Large intestine (tissue), 3 donors: ENCODE measurements around the gene PTPRD. TPM values are rescaled to one million over a fixed set of nuclear protein-coding genes. Genes with fewer than 3 reads are reported as not detected.

Experiments used
- DNase-seq, 2 donors: peaks; one replicate each; pipeline versions ENCODE4 v3.0.0 to v3.0.0-alpha.2; 2013
- H3K27ac ChIP-seq: one replicate; pipeline ENCODE4 v1.5.1; 2013; ENCODE audit warnings: low read length
- H3K27me3 ChIP-seq: 2 replicates; pipeline ENCODE4 v1.6.1; 2013; ENCODE audit warnings: low read length; ENCODE audit not compliant: control insufficient read depth, insufficient read depth
- H3K36me3 ChIP-seq: 2 replicates; pipeline ENCODE4 v1.6.1; 2013; ENCODE audit warnings: low read length; ENCODE audit not compliant: control insufficient read depth, insufficient read depth
- H3K4me1 ChIP-seq: one replicate; pipeline ENCODE4 v1.6.1; 2013; ENCODE audit warnings: low read length; ENCODE audit not compliant: control insufficient read depth, insufficient read depth
- H3K4me3 ChIP-seq: one replicate; pipeline ENCODE4 v1.5.1; 2013; ENCODE audit warnings: low read length
- H3K9me3 ChIP-seq: one replicate; pipeline ENCODE4 v1.6.1; 2013; ENCODE audit warnings: mild to moderate bottlenecking, low read depth, low read length, moderate library complexity; ENCODE audit not compliant: control insufficient read depth
- WGBS: methylation state at CpG from one replicate; pipeline ENCODE4 v1.1.5; 2013; ENCODE audit warnings: low lambda C conversion rate; ENCODE audit not compliant: insufficient coverage; 5-methylcytosine and 5-hydroxymethylcytosine counted together
- polyA plus RNA-seq: library from polyadenylated mRNA; unstranded; fragments of 120-200 nt; gene quantifications from one replicate; pipeline ENCODE4 v1.2.1, GENCODE V29; 2013

Gene PTPRD
- polyA plus RNA-seq, 1 donor, result 12.0 TPM

DNA sequence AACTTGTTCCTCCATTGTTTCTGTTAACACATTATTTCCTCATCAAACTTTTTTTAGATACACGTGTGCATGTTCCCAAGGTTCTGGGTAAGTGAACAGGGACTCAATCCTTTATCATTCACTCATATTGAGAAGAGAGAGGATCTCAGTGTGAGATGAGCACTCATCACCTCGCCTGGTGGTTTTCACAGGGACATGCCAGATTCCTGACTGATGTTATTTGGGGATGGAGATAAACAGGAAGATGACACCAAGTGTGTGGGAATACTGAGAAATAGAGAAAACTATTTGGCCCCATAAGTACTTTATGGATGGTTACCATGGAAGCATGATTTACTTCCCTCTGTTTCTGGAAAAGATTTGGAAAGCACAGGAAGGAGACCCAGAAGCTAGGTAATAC is 2279.9 kb downstream of the PTPRD start:
- H3K36me3 ChIP-seq, result no peaks in the 10 kb centered on the region
- no CpG with 5 or more reads among the region's 2 CpGs for WGBS
- no peak for DNase-seq
- peaks cover 4% of the 10 kb centered on the region for H3K4me1 ChIP-seq
- no peak overlapping the region for H3K4me3 ChIP-seq
- no peaks in the 10 kb centered on the region for H3K27me3 ChIP-seq
- no peak overlapping the region for H3K27ac ChIP-seq
- no peaks in the 10 kb centered on the region for H3K9me3 ChIP-seq

DNA sequence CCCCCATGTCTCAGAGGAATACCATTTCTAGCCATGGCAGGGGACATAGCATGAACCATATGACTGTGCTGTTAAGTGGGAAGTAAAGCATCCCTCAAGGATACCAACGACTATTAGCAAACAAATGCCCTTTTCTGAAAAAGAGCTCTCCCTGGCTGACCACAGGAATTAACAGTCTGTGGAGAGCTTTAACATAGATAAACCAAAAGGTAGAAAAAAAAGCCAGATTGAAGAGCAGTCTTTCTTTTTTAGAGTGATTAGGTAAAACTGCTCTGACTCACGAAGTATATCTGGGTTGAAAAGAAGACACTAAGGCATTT is 2280.5 kb downstream of the PTPRD start:
- WGBS, result no CpG with 5 or more reads among the region's 2 CpGs

DNA sequence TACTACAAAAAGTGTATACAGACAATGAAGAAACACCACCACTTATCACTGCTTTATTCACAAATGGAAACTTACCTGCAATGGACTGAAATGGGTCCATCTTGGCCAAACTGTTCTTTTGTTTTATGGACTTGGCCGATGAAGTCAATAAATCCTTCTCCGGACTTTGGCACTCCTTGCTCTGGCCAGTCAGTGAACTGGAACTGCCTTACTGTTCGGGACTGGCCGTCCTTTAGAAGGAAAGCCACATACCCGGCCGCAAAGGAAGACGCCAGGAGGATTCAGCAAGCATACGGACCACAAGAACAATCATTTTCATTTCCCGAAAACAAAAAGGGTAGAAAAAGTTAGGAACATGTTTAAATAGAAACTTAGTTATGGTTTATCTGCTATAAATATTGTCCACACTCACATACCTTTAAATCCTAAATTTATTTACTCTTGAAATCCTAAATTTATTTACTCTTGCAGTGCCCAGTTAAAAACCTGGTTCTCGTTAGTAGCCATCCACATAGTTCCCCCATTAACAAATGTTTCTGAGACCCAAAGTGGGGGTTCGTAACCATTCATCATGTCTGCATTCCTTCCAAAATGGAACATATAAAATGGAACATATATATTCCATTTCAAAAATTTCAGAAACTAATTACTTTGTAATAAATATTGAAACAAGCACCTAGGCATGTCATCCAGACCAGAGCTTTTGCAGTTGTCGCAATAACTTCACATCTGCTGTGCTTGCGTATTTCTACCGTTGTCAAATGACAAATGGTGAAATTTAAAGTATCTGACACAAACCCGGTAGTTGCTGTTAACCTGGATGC is 2281.1 kb downstream of the PTPRD start:
- no peak overlapping the region for H3K4me3 ChIP-seq
- no peaks in the 10 kb centered on the region for H3K9me3 ChIP-seq
- H3K27ac ChIP-seq, result no peak overlapping the region
- no peaks in the 10 kb centered on the region for H3K27me3 ChIP-seq
- H3K36me3 ChIP-seq, result no peaks in the 10 kb centered on the region
- no peak for DNase-seq
- 100% methylated on average over 2 of the region's 15 CpGs for WGBS
- H3K4me1 ChIP-seq, result no peaks in the 10 kb centered on the region

More for the DNA sequence above, 2280.5 kb downstream of the PTPRD start:
- Histone ChIP-seq H3K27me3 (no peaks in the 10 kb centered on the region), H3K4me1 (peaks cover 2% of the 10 kb centered on the region), H3K9me3 (no peaks in the 10 kb centered on the region), H3K27ac (no peak overlapping the region), H3K36me3 (no peaks in the 10 kb centered on the region), H3K4me3 (no peak overlapping the region)
- DNase-seq, result no peak

DNA sequence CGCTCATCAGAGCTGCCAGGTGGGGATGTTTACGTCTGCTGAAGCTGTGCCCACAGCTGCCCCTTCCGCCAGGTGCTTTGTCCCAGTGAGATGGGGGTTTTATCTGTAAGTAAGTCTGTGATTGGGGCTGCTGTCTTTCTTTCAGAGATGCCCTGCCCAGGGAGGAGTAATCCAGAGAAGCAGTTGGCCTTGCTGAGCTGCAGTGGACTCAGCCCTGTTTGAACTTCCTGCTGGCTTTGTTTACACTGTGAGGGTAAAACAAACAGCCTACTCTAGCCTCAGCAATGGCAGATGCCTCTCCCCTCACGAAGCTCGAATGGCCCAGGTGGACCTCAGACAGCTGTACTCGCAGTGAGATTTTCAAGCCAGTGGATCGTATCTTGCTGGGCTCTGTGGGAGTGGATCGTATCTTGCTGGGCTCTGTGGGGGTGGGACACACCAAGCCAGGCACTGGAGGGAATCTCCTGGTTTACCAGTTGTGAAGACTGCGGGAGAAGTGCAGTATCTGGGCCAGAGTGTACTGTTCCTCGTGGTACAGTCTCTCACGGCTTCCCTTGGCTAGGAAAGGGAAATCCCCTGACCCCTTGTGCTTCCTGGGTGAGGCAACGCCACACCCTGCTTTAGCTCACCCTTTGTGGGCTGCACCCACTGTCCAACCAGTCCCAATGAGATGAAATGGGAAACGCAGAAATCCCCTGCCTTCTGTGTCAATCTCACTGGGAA is 2283.1 kb downstream of the PTPRD start:
- no CpG with 5 or more reads among the region's 13 CpGs for WGBS

DNA sequence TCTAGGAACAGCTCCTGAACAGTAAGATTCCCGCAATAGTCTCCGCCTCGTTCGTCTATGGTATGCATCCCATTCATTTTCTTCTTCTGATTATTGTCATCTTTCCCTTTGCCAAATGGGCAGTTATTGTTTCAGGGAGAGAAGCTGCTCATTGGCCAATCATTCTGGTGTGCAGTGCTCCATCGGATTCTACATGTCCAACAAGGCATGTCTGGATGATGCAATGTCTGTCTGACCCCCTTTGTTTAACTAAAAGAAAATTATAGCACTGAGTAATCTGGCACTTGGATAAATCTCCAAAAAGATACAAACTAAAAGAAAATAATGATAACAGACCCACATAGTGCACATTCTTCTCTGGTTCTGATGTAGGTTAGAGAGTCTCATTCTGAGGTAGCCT is 2297.6 kb downstream of the PTPRD start:
- WGBS, result 91% methylated on average over 4 of the region's 5 CpGs
- Histone ChIP-seq H3K36me3 (no peaks in the 10 kb centered on the region), H3K27me3 (no peaks in the 10 kb centered on the region), H3K4me3 (no peak overlapping the region), H3K4me1 (no peaks in the 10 kb centered on the region), H3K27ac (no peak overlapping the region), H3K9me3 (no peaks in the 10 kb centered on the region)
- no peak for DNase-seq

More for the DNA sequence above, 2283.1 kb downstream of the PTPRD start:
- Histone ChIP-seq H3K27ac (no peak overlapping the region), H3K4me1 (no peaks in the 10 kb centered on the region), H3K27me3 (no peaks in the 10 kb centered on the region), H3K9me3 (no peaks in the 10 kb centered on the region), H3K4me3 (no peak overlapping the region), H3K36me3 (no peaks in the 10 kb centered on the region)
- no peak for DNase-seq

GRCh38 chr9:8309258-8309657 is 2303.5 kb downstream of the PTPRD start:
- H3K4me1 ChIP-seq, result no peaks in the 10 kb centered on the region
- no peaks in the 10 kb centered on the region for H3K36me3 ChIP-seq
- no peaks in the 10 kb centered on the region for H3K27me3 ChIP-seq
- H3K9me3 ChIP-seq, result no peaks in the 10 kb centered on the region
- no peak overlapping the region for H3K4me3 ChIP-seq
- no peak overlapping the region for H3K27ac ChIP-seq
- no peak for DNase-seq

- Histone ChIP-seq H3K27ac (no peak overlapping the region), H3K27me3 (no peaks in the 10 kb centered on the region), H3K4me1 (no peaks in the 10 kb centered on the region), H3K9me3 (no peaks in the 10 kb centered on the region), H3K36me3 (no peaks in the 10 kb centered on the region), H3K4me3 (no peak overlapping the region)
- no peak for DNase-seq
- 72% methylated on average over 2 of the region's 2 CpGs for WGBS
Measured at GRCh38 chr9:8304720-8305119, 2308.1 kb downstream of the PTPRD start.

DNA sequence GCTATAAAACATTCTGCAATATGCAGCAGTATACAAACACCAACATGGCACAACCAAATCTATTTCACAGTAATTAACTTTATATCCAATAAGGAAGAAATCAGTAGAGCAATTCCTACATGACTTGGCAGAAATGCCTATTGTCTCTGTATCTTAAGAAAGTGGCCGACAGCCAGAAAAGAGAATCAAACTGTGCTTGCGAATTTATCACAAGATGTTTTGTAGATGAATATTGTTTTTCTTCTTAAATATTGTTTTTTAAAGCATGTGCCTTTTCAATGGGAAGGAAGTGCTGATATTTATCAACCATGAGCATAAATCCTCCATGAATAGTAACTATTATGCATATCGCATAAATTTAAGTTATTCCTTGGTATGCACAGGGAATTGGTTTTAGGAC is 2311.5 kb downstream of the PTPRD start:
- Histone ChIP-seq H3K4me1 (no peaks in the 10 kb centered on the region), H3K4me3 (no peak overlapping the region), H3K27ac (no peak overlapping the region), H3K27me3 (no peaks in the 10 kb centered on the region), H3K9me3 (no peaks in the 10 kb centered on the region), H3K36me3 (no peaks in the 10 kb centered on the region)
- WGBS, result no CpG with 5 or more reads among the region's 3 CpGs
- no peak for DNase-seq

- no peak overlapping the region for H3K4me3 ChIP-seq
- no peaks in the 10 kb centered on the region for H3K9me3 ChIP-seq
- no peak overlapping the region for H3K27ac ChIP-seq
- H3K27me3 ChIP-seq, result no peaks in the 10 kb centered on the region
- no peak for DNase-seq
- H3K36me3 ChIP-seq, result no peaks in the 10 kb centered on the region
- no peaks in the 10 kb centered on the region for H3K4me1 ChIP-seq
- no CpG with 5 or more reads among the region's 3 CpGs for WGBS
Measured at GRCh38 chr9:8297047-8297446, 2315.8 kb downstream of the PTPRD start.

- 83% methylated on average over 1 of the region's 4 CpGs for WGBS
- no peak for DNase-seq
Measured at GRCh38 chr9:8292657-8293056, 2320.1 kb downstream of the PTPRD start.

DNA sequence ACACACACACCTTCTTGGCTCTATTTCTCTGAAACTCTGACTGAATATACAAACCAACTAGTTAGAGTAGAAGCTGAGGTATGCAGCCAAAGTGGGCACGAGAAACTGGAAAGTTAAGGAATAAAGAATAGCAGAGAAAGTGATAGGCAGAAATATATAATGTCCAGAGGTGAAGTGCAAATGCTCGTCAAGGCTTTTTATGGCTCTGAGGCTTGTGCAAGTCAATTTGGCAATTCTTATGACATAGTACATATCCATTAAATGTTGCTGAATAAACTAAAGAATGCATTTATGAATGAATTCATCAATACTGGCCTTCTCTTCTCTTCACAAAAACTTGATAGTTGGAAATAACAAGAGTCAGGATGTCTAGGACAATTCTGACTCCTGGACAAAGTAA is 2323.1 kb downstream of the PTPRD start:
- H3K27ac ChIP-seq, result no peak overlapping the region
- WGBS, result 28% methylated on average over 2 of the region's 2 CpGs
- H3K27me3 ChIP-seq, result no peaks in the 10 kb centered on the region
- no peaks in the 10 kb centered on the region for H3K9me3 ChIP-seq
- H3K4me3 ChIP-seq, result no peak overlapping the region
- peak in 1 of 2 donors; percentile 58 for DNase-seq
- H3K4me1 ChIP-seq, result peaks cover 28% of the 10 kb centered on the region
- no peaks in the 10 kb centered on the region for H3K36me3 ChIP-seq

More at GRCh38 chr9:8292657-8293056, 2320.1 kb downstream of the PTPRD start:
- Histone ChIP-seq H3K4me1 (peaks cover 20% of the 10 kb centered on the region), H3K27me3 (no peaks in the 10 kb centered on the region), H3K27ac (no peak overlapping the region), H3K36me3 (no peaks in the 10 kb centered on the region), H3K4me3 (no peak overlapping the region), H3K9me3 (no peaks in the 10 kb centered on the region)
